Neural cell (in vitro differentiated cells): ENCODE measurements around the gene RAD51B. TPM values are rescaled to one million over a fixed set of nuclear protein-coding genes. Genes with fewer than 3 reads are reported as not detected.

ENCODE experiments used
- H2AFZ ChIP-seq: fragments of 200-600, 300-800 bp; sonication (generic), shearing (Covaris generic); 2 replicates; pipeline ENCODE4 v1.6.0; 2014; ENCODE audit warnings: low read depth, mild to moderate bottlenecking, antibody characterized with exemption, low read length, moderate library complexity
- H3F3A ChIP-seq: fragments of 200-600 bp; shearing (Covaris generic); 2 replicates; pipeline ENCODE4 v1.6.1; 2016; ENCODE audit warnings: mild to moderate bottlenecking, moderate library complexity, mixed read lengths, antibody characterized with exemption, low read length; ENCODE audit not compliant: insufficient read depth, poor library complexity, severe bottlenecking
- H3K27ac ChIP-seq: fragments of 200-600, 300-800 bp; sonication (generic), shearing (Covaris generic); 2 replicates; pipeline ENCODE4 v1.5.1; 2014; ENCODE audit warnings: mild to moderate bottlenecking, low read length, moderate library complexity
- H3K27me3 ChIP-seq: fragments of 300-800, 200-600 bp; sonication (generic), shearing (Covaris generic); 2 replicates; pipeline ENCODE4 v1.6.0; 2014; ENCODE audit warnings: mild to moderate bottlenecking, low read depth, low read length, moderate library complexity; ENCODE audit not compliant: insufficient read depth
- H3K36me3 ChIP-seq: fragments of 300-800, 200-600 bp; sonication (generic), shearing (Covaris generic); 2 replicates; pipeline ENCODE4 v1.5.1; 2014; ENCODE audit warnings: mild to moderate bottlenecking, antibody characterized with exemption, low read length, moderate library complexity; ENCODE audit not compliant: insufficient read depth
- H3K4me2 ChIP-seq: fragments of 300-800, 200-600 bp; sonication (generic), shearing (Covaris generic); 2 replicates; pipeline ENCODE4 v1.6.0; 2014; ENCODE audit warnings: mild to moderate bottlenecking, low read length
- H3K4me3 ChIP-seq: fragments of 300-800, 200-600 bp; sonication (generic), shearing (Covaris generic); 2 replicates; pipeline ENCODE4 v1.5.1; 2014; ENCODE audit warnings: mild to moderate bottlenecking, low read length, moderate library complexity
- H3K79me2 ChIP-seq: fragments of 200-600 bp; shearing (Covaris generic); replicated peaks from 2 replicates; pipeline ENCODE4 v1.6.0; 2014; ENCODE audit warnings: mild to moderate bottlenecking, low read length, moderate library complexity; ENCODE audit not compliant: insufficient read depth
- H3K9ac ChIP-seq: fragments of 300-800, 200-600 bp; sonication (generic), shearing (Covaris generic); 2 replicates; pipeline ENCODE4 v1.6.1; 2016; ENCODE audit warnings: mild to moderate bottlenecking, low read length, mixed read lengths
- H3K9me2 ChIP-seq: fragments of 200-600 bp; shearing (Covaris generic); 2 replicates; pipeline ENCODE4 v1.6.1; 2016; ENCODE audit warnings: mild to moderate bottlenecking, low read length, mixed read lengths; ENCODE audit not compliant: insufficient read depth
- H3K9me3 ChIP-seq: fragments of 200-600, 300-800 bp; sonication (generic), shearing (Covaris generic); 2 replicates; pipeline ENCODE4 v1.6.1; 2016; ENCODE audit warnings: mild to moderate bottlenecking, mixed run types, low read length, moderate library complexity, mixed read lengths
- H4K20me1 ChIP-seq: fragments of 200-600 bp; shearing (Covaris generic); 2 replicates; pipeline ENCODE4 v1.6.1; 2016; ENCODE audit warnings: mild to moderate bottlenecking, mixed run types; ENCODE audit not compliant: insufficient read depth
- EP300 ChIP-seq: fragments of 450-650 bp; conservative IDR thresholded peaks from 2 replicates; pipeline ENCODE4 v1.6.1; 2014; ENCODE audit warnings: antibody characterized with exemption, mild to moderate bottlenecking, moderate library complexity; ENCODE audit not compliant: poor library complexity, severe bottlenecking
- EZH2 ChIP-seq: fragments of 200-600, 300-800 bp; shearing (Covaris generic), sonication (generic); IDR thresholded peaks from 2 replicates; pipeline ENCODE4 v1.6.1; 2014; ENCODE audit warnings: antibody characterized with exemption, low read length, borderline replicate concordance, mild to moderate bottlenecking; ENCODE audit not compliant: insufficient read depth, poor library complexity, severe bottlenecking
- MXI1 ChIP-seq: fragments of 450-650 bp; conservative IDR thresholded peaks from 2 replicates; pipeline ENCODE4 v1.6.1; 2014; ENCODE audit warnings: antibody characterized with exemption, mild to moderate bottlenecking; ENCODE audit not compliant: poor library complexity, severe bottlenecking
- POLR2AphosphoS5 ChIP-seq: IDR thresholded peaks from 2 replicates; pipeline ENCODE4 v1.6.1; 2012
- RAD21 ChIP-seq: fragments of 450-650 bp; conservative IDR thresholded peaks from 2 replicates; pipeline ENCODE4 v1.6.1; 2014; ENCODE audit warnings: antibody characterized with exemption, mild to moderate bottlenecking, moderate library complexity
- SMC3 ChIP-seq: fragments of 450-650 bp; conservative IDR thresholded peaks from 2 replicates; pipeline ENCODE4 v1.6.1; 2014; ENCODE audit warnings: antibody characterized with exemption, mild to moderate bottlenecking, moderate library complexity; ENCODE audit not compliant: poor library complexity
- TAF1 ChIP-seq: IDR thresholded peaks from 2 replicates; pipeline ENCODE4 v1.6.1; 2012; ENCODE audit warnings: low read depth
- polyA plus RNA-seq: library from polyadenylated mRNA; depleted of rRNA; stranded (reverse); fragments of >200 nt; gene quantifications from 2 replicates; pipeline ENCODE4 v1.2.3, GENCODE V29; 2014
- TF ChIP-seq, protein P1 (sequence below): IDR thresholded peaks from 2 replicates; pipeline ENCODE4 v1.6.1; 2012; ENCODE audit warnings: borderline replicate concordance
- TF ChIP-seq, protein P2 (sequence below): fragments of 450-650 bp; IDR thresholded peaks from 2 replicates; pipeline ENCODE4 v1.5.1; 2014; ENCODE audit warnings: antibody characterized with exemption, mild to moderate bottlenecking, moderate library complexity; ENCODE audit not compliant: poor library complexity, severe bottlenecking

RAD51B gene
- polyA plus RNA-seq, 1 donor from 2014 or later: 3.1 TPM

DNA sequence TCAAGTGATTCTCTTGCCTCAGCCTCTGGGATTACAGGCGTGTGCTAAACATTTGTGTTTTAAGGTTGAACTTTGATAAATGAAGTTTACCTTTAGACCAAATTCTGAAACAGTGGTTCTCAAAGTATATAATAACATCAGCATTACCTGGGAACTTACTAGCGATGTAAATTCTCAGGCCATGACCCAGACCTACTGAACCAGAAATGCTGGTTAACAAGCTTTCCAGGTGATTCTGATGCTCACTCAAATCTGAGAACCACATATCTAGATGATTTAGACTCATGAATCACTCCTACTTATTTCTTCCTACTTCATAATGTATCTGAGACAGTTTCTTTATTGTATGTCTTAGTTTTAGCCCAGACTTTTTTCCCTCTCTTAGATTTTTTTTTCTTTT, 43.6 kb downstream of the RAD51B start:
- TF ChIP-seq SMC3 (no peak), MXI1 (no peak), POLR2AphosphoS5 (no peak), RAD21 (no peak), EZH2 (no peak), EP300 (no peak), TAF1 (no peak)
- TF ChIP-seq, protein P1, sequence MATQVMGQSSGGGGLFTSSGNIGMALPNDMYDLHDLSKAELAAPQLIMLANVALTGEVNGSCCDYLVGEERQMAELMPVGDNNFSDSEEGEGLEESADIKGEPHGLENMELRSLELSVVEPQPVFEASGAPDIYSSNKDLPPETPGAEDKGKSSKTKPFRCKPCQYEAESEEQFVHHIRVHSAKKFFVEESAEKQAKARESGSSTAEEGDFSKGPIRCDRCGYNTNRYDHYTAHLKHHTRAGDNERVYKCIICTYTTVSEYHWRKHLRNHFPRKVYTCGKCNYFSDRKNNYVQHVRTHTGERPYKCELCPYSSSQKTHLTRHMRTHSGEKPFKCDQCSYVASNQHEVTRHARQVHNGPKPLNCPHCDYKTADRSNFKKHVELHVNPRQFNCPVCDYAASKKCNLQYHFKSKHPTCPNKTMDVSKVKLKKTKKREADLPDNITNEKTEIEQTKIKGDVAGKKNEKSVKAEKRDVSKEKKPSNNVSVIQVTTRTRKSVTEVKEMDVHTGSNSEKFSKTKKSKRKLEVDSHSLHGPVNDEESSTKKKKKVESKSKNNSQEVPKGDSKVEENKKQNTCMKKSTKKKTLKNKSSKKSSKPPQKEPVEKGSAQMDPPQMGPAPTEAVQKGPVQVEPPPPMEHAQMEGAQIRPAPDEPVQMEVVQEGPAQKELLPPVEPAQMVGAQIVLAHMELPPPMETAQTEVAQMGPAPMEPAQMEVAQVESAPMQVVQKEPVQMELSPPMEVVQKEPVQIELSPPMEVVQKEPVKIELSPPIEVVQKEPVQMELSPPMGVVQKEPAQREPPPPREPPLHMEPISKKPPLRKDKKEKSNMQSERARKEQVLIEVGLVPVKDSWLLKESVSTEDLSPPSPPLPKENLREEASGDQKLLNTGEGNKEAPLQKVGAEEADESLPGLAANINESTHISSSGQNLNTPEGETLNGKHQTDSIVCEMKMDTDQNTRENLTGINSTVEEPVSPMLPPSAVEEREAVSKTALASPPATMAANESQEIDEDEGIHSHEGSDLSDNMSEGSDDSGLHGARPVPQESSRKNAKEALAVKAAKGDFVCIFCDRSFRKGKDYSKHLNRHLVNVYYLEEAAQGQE: no peak
- TF ChIP-seq, protein P2, sequence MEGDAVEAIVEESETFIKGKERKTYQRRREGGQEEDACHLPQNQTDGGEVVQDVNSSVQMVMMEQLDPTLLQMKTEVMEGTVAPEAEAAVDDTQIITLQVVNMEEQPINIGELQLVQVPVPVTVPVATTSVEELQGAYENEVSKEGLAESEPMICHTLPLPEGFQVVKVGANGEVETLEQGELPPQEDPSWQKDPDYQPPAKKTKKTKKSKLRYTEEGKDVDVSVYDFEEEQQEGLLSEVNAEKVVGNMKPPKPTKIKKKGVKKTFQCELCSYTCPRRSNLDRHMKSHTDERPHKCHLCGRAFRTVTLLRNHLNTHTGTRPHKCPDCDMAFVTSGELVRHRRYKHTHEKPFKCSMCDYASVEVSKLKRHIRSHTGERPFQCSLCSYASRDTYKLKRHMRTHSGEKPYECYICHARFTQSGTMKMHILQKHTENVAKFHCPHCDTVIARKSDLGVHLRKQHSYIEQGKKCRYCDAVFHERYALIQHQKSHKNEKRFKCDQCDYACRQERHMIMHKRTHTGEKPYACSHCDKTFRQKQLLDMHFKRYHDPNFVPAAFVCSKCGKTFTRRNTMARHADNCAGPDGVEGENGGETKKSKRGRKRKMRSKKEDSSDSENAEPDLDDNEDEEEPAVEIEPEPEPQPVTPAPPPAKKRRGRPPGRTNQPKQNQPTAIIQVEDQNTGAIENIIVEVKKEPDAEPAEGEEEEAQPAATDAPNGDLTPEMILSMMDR: no peak
- H3K9me2 ChIP-seq: no peaks in the 10 kb centered on the region
- no peaks in the 10 kb centered on the region for H4K20me1 ChIP-seq
- H3K27me3 ChIP-seq: no peaks in the 10 kb centered on the region
- no peak overlapping the region for H2AFZ ChIP-seq
- H3K36me3 ChIP-seq: no peaks in the 10 kb centered on the region
- no peak overlapping the region for H3K4me2 ChIP-seq
- H3K9ac ChIP-seq: no peak overlapping the region
- no peak overlapping the region for H3K27ac ChIP-seq
- no peaks in the 10 kb centered on the region for H3K9me3 ChIP-seq
- H3F3A ChIP-seq: no peaks in the 10 kb centered on the region
- no peak overlapping the region for H3K4me3 ChIP-seq
- no peaks in the 10 kb centered on the region for H3K79me2 ChIP-seq

DNA sequence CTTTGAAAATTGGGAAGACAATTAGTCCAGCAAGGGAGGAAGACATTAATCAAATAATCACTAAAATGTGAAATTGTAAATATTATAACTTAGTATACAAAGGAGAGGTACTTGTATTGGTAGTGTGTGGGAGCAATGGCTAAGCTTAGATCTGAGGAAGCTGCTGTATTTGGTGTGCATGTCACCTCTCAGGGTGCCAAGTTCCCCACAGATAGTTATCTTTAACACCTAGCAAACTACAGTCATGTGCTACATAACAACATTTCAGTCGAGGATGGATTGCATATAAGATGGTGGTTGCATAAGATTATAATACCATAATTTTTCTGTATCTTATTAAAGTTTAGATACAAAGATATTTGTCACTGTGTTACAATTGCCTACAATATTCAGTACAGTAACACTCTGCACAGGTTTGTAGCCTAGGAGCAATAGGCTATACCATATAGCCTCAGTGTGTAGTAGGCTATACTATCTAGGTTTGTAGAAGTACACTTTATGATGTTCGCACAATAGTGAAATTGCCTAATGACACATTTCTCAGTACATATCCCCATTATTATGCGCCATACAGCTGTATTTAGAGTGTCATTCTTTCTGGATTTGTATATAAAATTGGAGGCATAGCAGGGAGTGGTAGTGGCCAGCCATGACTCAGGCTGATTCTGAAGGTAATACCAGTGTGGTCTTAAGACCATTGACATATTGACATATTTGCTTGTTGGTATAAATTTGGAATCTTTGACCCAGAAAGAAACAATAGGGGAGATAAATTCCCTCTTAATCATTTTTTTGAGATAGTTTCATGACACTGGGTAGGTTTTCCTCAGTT, 55.8 kb downstream of the RAD51B start:
- TF ChIP-seq SMC3 (no peak), MXI1 (no peak), EZH2 (no peak), TAF1 (no peak), POLR2AphosphoS5 (no peak), EP300 (no peak), RAD21 (no peak)
- TF ChIP-seq, protein P1: no peak
- TF ChIP-seq, protein P2: no peak
- Histone ChIP-seq H3K9me3 (no peaks in the 10 kb centered on the region), H3K36me3 (no peaks in the 10 kb centered on the region), H3K4me2 (no peak overlapping the region), H2AFZ (no peak overlapping the region), H3K9me2 (no peaks in the 10 kb centered on the region), H3F3A (no peaks in the 10 kb centered on the region), H3K79me2 (no peaks in the 10 kb centered on the region), H3K27ac (no peak overlapping the region), H3K27me3 (no peaks in the 10 kb centered on the region), H4K20me1 (no peaks in the 10 kb centered on the region), H3K9ac (no peak overlapping the region), H3K4me3 (no peak overlapping the region)
